HepG2 (cell line): Measurements from ENCODE around the gene GNG7. TPM values are rescaled to one million over a fixed set of nuclear protein-coding genes. Genes with fewer than 3 reads are reported as not detected.

Experiments used
- ATAD3A ChIP-seq: sonication (generic); formaldehyde crosslinking; IDR thresholded peaks from 2 replicates; pipeline ENCODE4 v1.4.0; 2020; ENCODE audit warnings: missing genetic modification reagents
- CBFB ChIP-seq: sonication (generic); formaldehyde crosslinking; IDR thresholded peaks from 2 replicates; pipeline ENCODE4 v1.4.0; 2020; ENCODE audit warnings: missing genetic modification reagents
- KDM4B ChIP-seq: sonication (generic); formaldehyde crosslinking; IDR thresholded peaks from 2 replicates; pipeline ENCODE4 v1.4.0; 2020; ENCODE audit warnings: missing genetic modification reagents
- NR2C2 ChIP-seq: sonication (generic); formaldehyde crosslinking; IDR thresholded peaks from 2 replicates; pipeline ENCODE4 v1.4.0; 2020; ENCODE audit warnings: missing genetic modification reagents, mild to moderate bottlenecking, moderate library complexity, borderline replicate concordance
- ONECUT2 ChIP-seq: sonication (generic); formaldehyde crosslinking; IDR thresholded peaks from 2 replicates; pipeline ENCODE4 v1.4.0; 2020; ENCODE audit warnings: missing genetic modification reagents
- PCBP2 ChIP-seq: fragments of 200-400 bp; formaldehyde crosslinking; optimal IDR thresholded peaks from 2 replicates; pipeline ENCODE3; 2018; ENCODE audit warnings: low read length, low read depth; ENCODE audit not compliant: poor library complexity, severe bottlenecking
- PRPF4 ChIP-seq: fragments of 200-400 bp; formaldehyde crosslinking; IDR thresholded peaks from 2 replicates; pipeline ENCODE4 v1.6.1; 2016; ENCODE audit warnings: low read length, low read depth; ENCODE audit not compliant: poor library complexity, severe bottlenecking
- YEATS2 ChIP-seq: sonication (generic); formaldehyde crosslinking; IDR thresholded peaks from 2 replicates; pipeline ENCODE4 v1.4.0; 2020; ENCODE audit warnings: missing genetic modification reagents, borderline replicate concordance
- ZFYVE20 ChIP-seq: sonication (generic); formaldehyde crosslinking; IDR thresholded peaks from 2 replicates; pipeline ENCODE4 v1.8.0; 2023; ENCODE audit warnings: low read depth, mild to moderate bottlenecking, moderate library complexity, missing genetic modification reagents, borderline replicate concordance
- ZNF235 ChIP-seq: sonication (generic); formaldehyde crosslinking; IDR thresholded peaks from 2 replicates; pipeline ENCODE4 v1.8.1; 2023; ENCODE audit warnings: mild to moderate bottlenecking, missing genetic modification reagents, borderline replicate concordance
- ZNF292 ChIP-seq: sonication (generic); formaldehyde crosslinking; IDR thresholded peaks from 2 replicates; pipeline ENCODE4 v1.8.1; 2022; ENCODE audit warnings: mild to moderate bottlenecking, low read depth, missing genetic modification reagents, borderline replicate concordance
- ZNF33B ChIP-seq: sonication (generic); formaldehyde crosslinking; IDR thresholded peaks from 2 replicates; pipeline ENCODE4 v1.5.1; 2020; ENCODE audit warnings: mild to moderate bottlenecking, missing genetic modification reagents
- ZNF619 ChIP-seq: sonication (generic); formaldehyde crosslinking; IDR thresholded peaks from 2 replicates; pipeline ENCODE4 v1.4.0; 2020; ENCODE audit warnings: mild to moderate bottlenecking, missing genetic modification reagents
- ZNF777 ChIP-seq: sonication (generic); formaldehyde crosslinking; IDR thresholded peaks from 2 replicates; pipeline ENCODE4 v1.4.0; 2020; ENCODE audit warnings: missing genetic modification reagents
- ZSCAN9 ChIP-seq: IDR thresholded peaks from 2 replicates; pipeline ENCODE4 v1.6.1; 2016; ENCODE audit warnings: borderline replicate concordance
- polyA plus RNA-seq, 8 experiments: library from polyadenylated mRNA; depleted of rRNA in 3 of 8; stranded (reverse) in 7 of 8; unstranded in 1 of 8; fragments of >200 nt; fragmentation: Illumina TruSeq in 4 of 8; extraction: Trizol in 4 of 8; gene quantifications; 2 replicates each; pipeline versions ENCODE4 v1.2.1 to v1.2.3, GENCODE V29; 2011 to 2016; ENCODE audit warnings: low read depth in 4 of 8, missing spikeins in 1 of 8, mixed read lengths in 1 of 8; ENCODE audit not compliant: insufficient read depth in 1 of 8
- total RNA-seq, 5 experiments: library from RNA; depleted of rRNA; stranded (reverse); fragments of >200 nt; fragmentation: Illumina TruSeq; extraction: Trizol; gene quantifications; 2 replicates each; pipeline ENCODE4 v1.2.3, GENCODE V29; 2016; ENCODE audit warnings: low read depth in 1 of 5
- TF ChIP-seq, protein P1 (sequence below): IDR thresholded peaks from 2 replicates; pipeline ENCODE4 v1.6.1; 2018; ENCODE audit warnings: missing genetic modification reagents
- TF ChIP-seq, protein P2 (sequence below): sonication (generic); formaldehyde crosslinking; IDR thresholded peaks from 2 replicates; pipeline ENCODE4 v1.4.0; 2020; ENCODE audit warnings: mild to moderate bottlenecking, low read depth, missing genetic modification reagents
- TF ChIP-seq, protein P3 (sequence below): IDR thresholded peaks from 2 replicates; pipeline ENCODE4 v1.6.1; 2012; ENCODE audit warnings: inconsistent platforms
- TF ChIP-seq, protein P4 (sequence below): sonication (generic); formaldehyde crosslinking; IDR thresholded peaks from 2 replicates; pipeline ENCODE4 v1.4.0; 2020; ENCODE audit warnings: missing genetic modification reagents
- TF ChIP-seq, protein P5 (sequence below): sonication (generic); formaldehyde crosslinking; IDR thresholded peaks from 2 replicates; pipeline ENCODE4 v1.5.0; 2020; ENCODE audit warnings: mild to moderate bottlenecking, missing genetic modification reagents, borderline replicate concordance

The GNG7 gene
- total and polyA plus RNA-seq, 2 of the 13 experiments (the other 11 are each of a cell fraction or from before 2014, with no cell fraction given) = 1.4 to 3.3 TPM

DNA sequence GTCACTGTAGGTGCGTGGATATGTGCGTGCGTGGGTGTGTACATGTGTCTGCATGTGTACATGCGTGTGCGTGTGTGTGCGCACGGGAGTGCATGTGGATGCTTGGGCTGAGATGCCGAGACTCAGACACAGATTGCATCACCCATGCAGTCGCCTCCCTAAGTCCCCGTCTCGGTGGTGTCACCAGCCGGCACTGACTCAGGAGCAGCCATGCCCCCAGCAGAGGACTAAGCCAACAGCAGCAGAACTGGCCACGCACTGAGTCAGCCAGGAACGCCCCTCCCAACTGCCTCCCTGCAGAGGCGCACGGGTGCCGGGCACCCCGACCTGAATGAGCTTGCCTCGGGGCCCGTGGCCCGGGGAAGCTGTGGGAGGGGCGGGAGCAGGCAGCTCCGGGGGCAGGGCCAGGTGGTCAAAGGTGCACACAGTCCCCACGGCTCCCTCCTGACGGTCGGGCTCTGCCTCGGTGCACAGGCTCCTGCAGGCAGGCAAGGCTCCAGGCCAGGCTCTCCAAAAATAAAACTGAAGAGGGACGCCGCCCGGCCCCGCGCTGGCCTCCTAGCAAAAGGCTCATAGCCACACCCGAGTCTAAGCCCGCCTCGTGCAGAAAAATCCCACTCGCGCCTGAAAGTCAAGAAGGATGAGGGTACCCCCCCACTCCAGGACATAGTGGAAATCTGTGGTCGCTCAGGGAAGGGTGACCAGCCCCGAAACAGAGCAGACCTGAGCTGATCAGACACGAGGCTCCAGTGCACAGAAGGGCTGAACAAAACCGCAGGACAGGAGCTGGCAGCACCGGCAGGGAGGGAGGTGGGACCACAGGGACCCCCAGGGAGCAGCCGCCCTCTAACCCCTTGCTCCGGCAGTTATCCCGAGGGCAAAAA lies 177.4 kb downstream of the GNG7 start (continued):
- TF ChIP-seq, protein P1, sequence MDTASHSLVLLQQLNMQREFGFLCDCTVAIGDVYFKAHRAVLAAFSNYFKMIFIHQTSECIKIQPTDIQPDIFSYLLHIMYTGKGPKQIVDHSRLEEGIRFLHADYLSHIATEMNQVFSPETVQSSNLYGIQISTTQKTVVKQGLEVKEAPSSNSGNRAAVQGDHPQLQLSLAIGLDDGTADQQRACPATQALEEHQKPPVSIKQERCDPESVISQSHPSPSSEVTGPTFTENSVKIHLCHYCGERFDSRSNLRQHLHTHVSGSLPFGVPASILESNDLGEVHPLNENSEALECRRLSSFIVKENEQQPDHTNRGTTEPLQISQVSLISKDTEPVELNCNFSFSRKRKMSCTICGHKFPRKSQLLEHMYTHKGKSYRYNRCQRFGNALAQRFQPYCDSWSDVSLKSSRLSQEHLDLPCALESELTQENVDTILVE (CRISPR knock-in tag) = no peak
- TF ChIP-seq ZNF33B (CRISPR knock-in tag) (no peak), ZNF292 (peak; percentile 53; the same call in 1 of the 2 replicates), YEATS2 (CRISPR knock-in tag) (no peak; the same call in 1 of the 2 replicates), PCBP2 (no peak), ONECUT2 (CRISPR knock-in tag) (no peak), PRPF4 (no peak), ZNF777 (CRISPR knock-in tag) (0 out of 2 replicates have a peak, but pooled peaks have one; percentile 35), ZNF619 (CRISPR knock-in tag) (no peak), ZNF235 (CRISPR knock-in tag) (0 out of 2 replicates have a peak, but pooled peaks have one; percentile 64), NR2C2 (CRISPR knock-in tag) (0 out of 2 replicates have a peak, but pooled peaks have one; percentile 2), KDM4B (no peak), ATAD3A (CRISPR knock-in tag) (no peak), ZSCAN9 (CRISPR knock-in tag) (peak; percentile 50; the same call in 1 of the 2 replicates), CBFB (no peak), ZFYVE20 (CRISPR knock-in tag) (no peak)
- TF ChIP-seq, protein P2, sequence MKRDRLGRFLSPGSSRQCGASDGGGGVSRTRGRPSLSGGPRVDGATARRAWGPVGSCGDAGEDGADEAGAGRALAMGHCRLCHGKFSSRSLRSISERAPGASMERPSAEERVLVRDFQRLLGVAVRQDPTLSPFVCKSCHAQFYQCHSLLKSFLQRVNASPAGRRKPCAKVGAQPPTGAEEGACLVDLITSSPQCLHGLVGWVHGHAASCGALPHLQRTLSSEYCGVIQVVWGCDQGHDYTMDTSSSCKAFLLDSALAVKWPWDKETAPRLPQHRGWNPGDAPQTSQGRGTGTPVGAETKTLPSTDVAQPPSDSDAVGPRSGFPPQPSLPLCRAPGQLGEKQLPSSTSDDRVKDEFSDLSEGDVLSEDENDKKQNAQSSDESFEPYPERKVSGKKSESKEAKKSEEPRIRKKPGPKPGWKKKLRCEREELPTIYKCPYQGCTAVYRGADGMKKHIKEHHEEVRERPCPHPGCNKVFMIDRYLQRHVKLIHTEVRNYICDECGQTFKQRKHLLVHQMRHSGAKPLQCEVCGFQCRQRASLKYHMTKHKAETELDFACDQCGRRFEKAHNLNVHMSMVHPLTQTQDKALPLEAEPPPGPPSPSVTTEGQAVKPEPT (CRISPR knock-in tag) = no peak
- TF ChIP-seq, protein P3, sequence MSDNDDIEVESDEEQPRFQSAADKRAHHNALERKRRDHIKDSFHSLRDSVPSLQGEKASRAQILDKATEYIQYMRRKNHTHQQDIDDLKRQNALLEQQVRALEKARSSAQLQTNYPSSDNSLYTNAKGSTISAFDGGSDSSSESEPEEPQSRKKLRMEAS = peak; percentile 48; the same call in 1 of the 2 replicates
- TF ChIP-seq, protein P4, sequence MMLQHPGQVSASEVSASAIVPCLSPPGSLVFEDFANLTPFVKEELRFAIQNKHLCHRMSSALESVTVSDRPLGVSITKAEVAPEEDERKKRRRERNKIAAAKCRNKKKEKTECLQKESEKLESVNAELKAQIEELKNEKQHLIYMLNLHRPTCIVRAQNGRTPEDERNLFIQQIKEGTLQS = peak; percentile 88
- TF ChIP-seq, protein P5, sequence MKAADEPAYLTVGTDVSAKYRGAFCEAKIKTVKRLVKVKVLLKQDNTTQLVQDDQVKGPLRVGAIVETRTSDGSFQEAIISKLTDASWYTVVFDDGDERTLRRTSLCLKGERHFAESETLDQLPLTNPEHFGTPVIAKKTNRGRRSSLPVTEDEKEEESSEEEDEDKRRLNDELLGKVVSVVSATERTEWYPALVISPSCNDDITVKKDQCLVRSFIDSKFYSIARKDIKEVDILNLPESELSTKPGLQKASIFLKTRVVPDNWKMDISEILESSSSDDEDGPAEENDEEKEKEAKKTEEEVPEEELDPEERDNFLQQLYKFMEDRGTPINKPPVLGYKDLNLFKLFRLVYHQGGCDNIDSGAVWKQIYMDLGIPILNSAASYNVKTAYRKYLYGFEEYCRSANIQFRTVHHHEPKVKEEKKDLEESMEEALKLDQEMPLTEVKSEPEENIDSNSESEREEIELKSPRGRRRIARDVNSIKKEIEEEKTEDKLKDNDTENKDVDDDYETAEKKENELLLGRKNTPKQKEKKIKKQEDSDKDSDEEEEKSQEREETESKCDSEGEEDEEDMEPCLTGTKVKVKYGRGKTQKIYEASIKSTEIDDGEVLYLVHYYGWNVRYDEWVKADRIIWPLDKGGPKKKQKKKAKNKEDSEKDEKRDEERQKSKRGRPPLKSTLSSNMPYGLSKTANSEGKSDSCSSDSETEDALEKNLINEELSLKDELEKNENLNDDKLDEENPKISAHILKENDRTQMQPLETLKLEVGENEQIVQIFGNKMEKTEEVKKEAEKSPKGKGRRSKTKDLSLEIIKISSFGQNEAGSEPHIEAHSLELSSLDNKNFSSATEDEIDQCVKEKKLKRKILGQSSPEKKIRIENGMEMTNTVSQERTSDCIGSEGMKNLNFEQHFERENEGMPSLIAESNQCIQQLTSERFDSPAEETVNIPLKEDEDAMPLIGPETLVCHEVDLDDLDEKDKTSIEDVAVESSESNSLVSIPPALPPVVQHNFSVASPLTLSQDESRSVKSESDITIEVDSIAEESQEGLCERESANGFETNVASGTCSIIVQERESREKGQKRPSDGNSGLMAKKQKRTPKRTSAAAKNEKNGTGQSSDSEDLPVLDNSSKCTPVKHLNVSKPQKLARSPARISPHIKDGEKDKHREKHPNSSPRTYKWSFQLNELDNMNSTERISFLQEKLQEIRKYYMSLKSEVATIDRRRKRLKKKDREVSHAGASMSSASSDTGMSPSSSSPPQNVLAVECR (CRISPR knock-in tag) = peak; percentile 37; the same call in 1 of the 2 replicates
